Endothelial cell of umbilical vein (primary cell): Measurements from ENCODE around the gene GDPD3.

Source experiments
- CTCF ChIP-seq, 2 donors: IDR thresholded peaks; 1 replicate in 1 of 2; 2 replicates in 1 of 2; pipeline ENCODE4 v1.5.1; 2011; ENCODE audit warnings: low read length in 2 of 2, mild to moderate bottlenecking in 2 of 2, moderate library complexity in 2 of 2, control low read depth in 1 of 2, inconsistent platforms in 1 of 2, low read depth in 1 of 2; ENCODE audit not compliant: insufficient read depth in 1 of 2; ENCODE audit errors: extremely low read depth in 1 of 2
- EZH2 ChIP-seq: IDR thresholded peaks from 2 replicates; pipeline ENCODE4 v1.6.1; 2012; ENCODE audit warnings: borderline replicate concordance, low read depth, mild to moderate bottlenecking, moderate library complexity, low read length, inconsistent platforms; ENCODE audit not compliant: severe bottlenecking
- JUN ChIP-seq: IDR thresholded peaks from 2 replicates; pipeline ENCODE4 v1.6.1; 2011; ENCODE audit warnings: borderline replicate concordance, low read depth; ENCODE audit not compliant: insufficient read length, insufficient read depth
- MAX ChIP-seq: IDR thresholded peaks from 2 replicates; pipeline ENCODE4 v1.6.1; 2011; ENCODE audit not compliant: insufficient read depth, insufficient read length
- POLR2A ChIP-seq: IDR thresholded peaks from 2 replicates; pipeline ENCODE4 v1.6.1; 2012; ENCODE audit warnings: low read depth, mild to moderate bottlenecking, control low read depth, low read length
- POLR2AphosphoS5 ChIP-seq: IDR thresholded peaks from 2 replicates; pipeline ENCODE4 v1.6.1; 2012; ENCODE audit warnings: low read depth, mild to moderate bottlenecking, control low read depth, low read length, moderate library complexity; ENCODE audit not compliant: insufficient read depth

- no peak for TF ChIP-seq MAX
- TF ChIP-seq CTCF (IDR thresholded peaks at IDR 0.05; ENCODE audit: extremely low read depth in 1 of 2, insufficient read depth in 1 of 2, low read depth in 1 of 2, low read length in 2 of 2), result no peak
- no peak for TF ChIP-seq POLR2AphosphoS5
- no peak for TF ChIP-seq EZH2
- no peak for TF ChIP-seq JUN
- TF ChIP-seq POLR2A, result no peak
These were observed 37.0 kb downstream of the GDPD3 start for GRCh38 chr16:30076276-30076791.
